HG03439 (cell line): ENCODE measurements around the gene CRACDL.

Experiments
- ATAC-seq: cut with Tn5 transposase; IDR thresholded peaks from one replicate; pipeline ENCODE4 v1.9.1; 2021; ENCODE audit warnings: mild to moderate bottlenecking, moderate library complexity; ENCODE audit not compliant: unreplicated experiment

The CRACDL gene, protein sequence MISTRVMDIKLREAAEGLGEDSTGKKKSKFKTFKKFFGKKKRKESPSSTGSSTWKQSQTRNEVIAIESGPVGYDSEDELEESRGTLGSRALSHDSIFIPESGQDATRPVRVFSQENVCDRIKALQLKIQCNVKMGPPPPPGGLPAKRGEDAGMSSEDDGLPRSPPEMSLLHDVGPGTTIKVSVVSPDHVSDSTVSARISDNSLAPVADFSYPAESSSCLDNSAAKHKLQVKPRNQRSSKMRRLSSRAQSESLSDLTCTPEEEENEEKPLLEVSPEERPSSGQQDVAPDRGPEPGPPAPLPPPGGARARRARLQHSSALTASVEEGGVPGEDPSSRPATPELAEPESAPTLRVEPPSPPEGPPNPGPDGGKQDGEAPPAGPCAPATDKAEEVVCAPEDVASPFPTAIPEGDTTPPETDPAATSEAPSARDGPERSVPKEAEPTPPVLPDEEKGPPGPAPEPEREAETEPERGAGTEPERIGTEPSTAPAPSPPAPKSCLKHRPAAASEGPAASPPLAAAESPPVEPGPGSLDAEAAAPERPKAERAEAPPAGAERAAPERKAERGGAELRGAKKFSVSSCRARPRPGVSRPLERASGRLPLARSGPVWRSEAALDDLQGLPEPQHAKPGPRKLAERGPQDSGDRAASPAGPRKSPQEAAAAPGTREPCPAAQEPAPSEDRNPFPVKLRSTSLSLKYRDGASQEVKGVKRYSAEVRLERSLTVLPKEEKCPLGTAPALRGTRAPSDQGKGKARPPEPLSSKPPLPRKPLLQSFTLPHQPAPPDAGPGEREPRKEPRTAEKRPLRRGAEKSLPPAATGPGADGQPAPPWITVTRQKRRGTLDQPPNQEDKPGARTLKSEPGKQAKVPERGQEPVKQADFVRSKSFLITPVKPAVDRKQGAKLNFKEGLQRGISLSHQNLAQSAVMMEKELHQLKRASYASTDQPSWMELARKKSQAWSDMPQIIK

DNA sequence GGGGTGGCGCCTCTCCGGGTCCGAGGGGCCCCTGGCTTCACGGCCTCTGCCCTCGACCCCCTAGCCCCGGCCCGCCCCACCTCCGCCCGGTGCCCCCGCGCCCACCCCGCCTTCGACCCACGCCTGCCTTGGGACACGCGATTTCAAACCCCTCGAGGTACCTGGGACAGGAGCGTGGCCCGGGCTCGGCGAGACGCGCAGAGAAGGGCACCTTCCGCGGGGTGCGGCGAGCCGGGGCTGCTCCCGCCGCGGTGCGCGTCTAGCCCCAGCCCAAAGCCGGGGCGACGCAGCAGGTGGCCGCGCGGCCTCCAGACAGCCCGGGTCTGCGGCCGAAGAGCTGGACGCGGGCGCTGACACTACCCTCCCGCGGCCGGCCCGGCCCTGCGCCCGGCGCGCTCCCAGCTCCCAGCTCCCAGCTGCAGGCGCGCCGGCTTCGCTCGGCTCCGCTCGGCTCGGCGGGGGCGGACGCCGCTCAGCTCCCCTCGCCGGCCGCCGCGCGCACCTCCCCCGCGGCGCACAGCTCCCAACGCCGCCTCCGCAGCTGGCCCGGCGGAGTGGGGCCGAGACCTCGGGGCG lies at the start of gene CRACDL:
Gene CRACDL, minus strand, starts transcription at position 449 of the 576 bp plus-strand sequence. CDS start 89,425 bp downstream, outside the sequence.
- ATAC-seq = no peak

DNA sequence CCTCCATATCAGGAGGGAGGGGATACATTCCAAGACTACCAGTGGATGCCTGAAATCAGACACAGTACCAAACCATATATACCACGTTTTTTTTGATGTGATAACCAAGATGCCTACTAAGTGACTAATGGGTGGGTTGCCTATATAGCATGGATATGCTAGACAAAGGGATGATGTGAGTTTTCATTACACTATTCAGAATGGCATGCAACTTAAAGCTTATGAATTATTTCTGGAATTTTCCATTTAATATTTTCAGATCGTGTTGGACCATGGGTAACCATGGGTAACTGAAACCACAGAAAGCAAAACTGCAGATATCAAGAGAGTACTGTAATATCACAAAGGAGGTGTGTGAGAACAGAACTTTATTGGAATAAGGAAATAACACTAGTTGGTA lies 39.6 kb upstream of the CRACDL start:
- ATAC-seq = no peak

DNA sequence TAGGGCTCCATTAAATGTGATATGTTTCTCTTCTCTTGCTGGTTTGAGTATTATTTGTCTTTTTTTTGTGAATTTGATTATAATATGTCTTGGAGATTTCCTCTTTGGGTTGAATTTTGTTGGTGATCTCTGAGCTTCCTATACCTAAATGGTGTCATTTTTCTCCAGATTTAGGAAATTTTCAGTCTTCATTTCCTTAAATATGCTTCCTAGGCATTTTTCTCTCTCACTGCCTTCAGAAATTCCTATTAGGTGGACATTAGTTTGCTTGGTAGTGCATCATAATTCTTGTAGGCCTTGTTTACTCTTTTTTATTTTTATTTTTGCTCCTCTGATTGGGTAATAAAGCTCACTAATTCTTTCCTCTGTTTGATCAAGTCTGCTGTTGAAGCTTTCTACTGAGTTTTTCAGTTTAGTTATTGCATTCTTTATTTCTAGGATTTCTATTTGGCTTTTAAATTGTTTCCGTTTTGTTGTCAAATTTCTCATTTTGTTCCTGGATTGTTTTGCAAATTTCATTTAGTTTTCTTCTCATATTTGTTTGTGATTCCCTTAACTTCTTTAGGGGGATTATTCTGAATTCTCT lies 36.6 kb upstream of the CRACDL start:
- no peak for ATAC-seq

DNA sequence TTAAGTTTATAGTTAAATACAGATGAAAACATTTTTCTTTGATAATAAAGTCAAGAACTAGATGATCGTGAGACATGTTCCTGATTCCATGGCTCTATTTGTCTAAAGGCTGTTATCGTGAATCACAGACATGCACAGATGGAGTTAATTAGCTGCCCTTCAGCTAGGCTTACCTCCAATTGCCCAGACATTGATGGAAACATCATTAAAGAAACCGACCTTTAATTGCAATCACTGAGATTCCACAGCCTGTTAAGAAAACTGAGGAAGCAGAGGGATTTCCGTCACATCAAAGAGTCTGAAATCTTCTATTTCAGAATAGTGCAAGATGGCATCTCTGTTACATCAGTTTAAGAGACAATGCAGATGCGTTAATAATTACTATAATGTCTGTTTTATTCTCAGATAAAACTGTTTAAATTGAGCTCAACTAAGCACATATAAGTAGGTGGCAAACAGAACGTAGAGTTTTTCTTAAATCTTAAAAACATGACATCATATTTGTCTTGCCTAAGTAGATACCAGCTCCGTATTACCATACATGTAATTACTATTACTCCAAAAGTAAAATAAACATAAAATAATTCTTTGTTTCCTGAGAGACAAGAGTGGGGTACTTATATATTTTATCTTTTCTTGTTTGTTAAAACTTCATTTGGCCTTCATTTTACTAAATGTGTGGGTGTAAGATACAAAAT lies 23.9 kb upstream of the CRACDL start:
- ATAC-seq = no peak

DNA sequence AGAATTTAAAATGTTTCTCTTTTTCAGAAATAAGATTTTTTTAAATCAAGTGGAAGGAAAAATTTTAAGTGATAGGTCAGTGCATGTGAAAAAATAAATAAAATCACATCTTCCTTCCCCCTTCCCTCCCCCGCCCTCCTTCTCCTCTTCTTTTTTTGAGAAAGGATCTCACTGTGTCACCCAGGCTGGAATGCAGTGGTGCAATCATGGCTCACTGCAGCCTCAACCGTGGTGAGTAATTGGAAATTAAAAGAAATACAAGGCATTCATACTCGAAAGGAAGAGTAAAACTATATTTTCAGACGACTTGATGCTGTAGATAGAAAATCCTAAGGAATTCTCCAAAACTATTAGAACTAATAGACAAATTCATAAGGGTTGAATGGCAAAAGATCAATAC lies 16.9 kb upstream of the CRACDL start:
- ATAC-seq = no peak

DNA sequence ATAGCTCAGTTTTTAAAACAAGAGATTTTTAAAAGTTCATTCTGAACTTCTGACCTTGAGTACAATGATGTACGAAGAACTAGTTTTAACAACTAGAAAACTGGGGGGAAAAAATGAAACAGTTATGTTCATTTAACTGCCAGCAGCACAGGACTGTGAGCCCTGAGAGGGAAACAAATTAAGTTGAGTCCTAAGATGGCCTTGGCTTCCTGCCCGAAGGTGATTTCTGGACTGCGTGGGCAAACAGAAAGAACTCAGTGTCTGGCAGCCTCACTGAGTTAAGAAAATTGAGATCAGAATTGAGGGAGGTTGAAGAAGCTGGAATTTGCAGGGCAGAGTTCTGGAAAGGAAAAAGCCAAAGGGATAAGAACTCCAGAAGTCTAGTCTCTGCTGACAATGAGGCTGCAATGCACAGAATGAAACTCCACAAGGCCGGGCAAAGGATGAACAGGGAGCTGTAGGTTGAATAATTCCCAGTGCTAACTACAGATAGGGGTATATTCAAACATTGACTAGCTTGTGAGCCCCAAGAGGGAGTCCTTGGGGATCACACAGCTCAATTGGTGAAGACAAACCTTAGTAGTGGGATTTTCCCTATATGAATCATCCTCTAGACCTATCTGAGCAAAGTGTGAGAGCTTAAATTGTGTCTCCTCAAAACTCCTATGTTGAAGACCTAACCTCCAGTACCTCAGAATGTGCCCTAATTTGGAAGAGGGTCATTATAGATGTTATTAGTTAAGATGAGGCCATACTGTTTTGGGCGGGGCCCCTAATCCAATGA lies 13.1 kb upstream of the CRACDL start:
- ATAC-seq = no peak

DNA sequence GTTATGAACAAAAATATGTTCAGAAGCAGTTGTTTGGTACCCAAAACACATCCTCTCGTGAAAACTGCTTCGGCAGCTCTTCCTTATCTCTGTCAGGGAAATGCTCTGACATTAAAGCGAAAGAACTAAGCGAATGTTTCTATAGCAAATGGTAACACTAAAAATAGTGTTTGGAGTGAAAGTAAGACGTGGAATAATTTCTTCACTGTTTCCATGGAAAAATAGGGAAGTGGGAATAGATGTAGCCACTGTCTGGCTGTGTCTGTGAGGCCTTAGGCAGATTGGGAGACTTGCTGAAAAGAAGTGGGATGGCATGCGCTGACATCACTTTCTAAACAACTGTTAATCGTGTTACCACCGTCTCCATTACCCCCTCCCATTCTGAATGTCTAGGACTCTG lies 11.5 kb upstream of the CRACDL start:
- ATAC-seq = no peak

DNA sequence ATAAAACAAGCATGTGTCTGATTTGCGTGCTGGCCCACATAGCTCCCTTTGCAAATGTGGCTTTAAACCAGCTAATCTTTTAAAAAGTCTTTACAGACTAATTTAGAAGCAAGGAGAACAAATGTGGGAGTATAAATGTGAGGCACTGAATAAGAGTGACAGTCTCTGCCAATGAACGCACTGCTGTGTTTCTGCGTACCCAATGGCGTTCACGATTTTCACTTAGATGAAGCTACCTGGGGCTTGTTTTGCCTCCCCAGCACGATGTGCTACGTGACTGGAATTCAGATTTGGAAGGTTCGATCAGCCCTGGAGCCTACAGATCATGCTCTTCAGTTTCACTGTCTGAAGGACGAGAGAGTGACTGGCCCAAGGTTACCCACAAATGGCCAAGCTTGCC lies 10.8 kb upstream of the CRACDL start:
- ATAC-seq = no peak

DNA sequence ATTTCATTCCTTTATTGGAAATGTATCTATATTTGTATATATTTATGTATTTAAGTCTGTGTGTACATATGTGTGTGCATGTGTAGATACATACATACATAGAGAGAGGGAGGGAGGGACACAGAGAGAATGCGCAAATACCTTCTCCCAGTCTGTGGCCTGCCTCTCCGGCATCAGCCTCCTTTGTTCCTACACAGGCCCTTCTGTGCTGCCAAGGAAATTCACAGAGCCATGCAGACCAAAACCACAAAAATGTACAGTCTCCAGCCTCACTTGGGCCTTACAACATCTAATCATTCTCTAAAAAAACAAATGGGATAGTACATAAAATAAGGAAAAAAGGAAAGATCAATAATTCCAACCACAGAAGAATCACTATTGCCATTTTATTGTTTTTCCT lies 8.8 kb upstream of the CRACDL start:
- ATAC-seq = no peak

DNA sequence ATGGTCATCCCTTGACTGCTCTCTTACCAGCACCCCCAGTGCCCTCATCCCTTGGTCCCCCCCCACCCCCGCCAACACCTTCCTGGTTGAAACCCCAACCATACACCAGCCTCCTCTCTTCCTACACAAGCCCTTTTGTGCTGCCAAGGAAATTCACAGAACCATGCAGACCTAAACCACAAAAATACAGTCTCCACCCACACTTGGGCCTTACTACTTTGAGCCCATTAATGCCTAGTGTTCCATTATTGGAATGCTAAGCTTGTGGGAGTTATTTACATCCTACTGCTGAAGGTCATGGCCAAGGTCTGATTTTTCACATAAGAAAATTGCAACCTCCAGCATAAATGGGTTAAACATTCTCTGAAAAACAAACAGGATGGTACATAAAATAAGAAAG lies 4.1 kb upstream of the CRACDL start:
- no peak for ATAC-seq

DNA sequence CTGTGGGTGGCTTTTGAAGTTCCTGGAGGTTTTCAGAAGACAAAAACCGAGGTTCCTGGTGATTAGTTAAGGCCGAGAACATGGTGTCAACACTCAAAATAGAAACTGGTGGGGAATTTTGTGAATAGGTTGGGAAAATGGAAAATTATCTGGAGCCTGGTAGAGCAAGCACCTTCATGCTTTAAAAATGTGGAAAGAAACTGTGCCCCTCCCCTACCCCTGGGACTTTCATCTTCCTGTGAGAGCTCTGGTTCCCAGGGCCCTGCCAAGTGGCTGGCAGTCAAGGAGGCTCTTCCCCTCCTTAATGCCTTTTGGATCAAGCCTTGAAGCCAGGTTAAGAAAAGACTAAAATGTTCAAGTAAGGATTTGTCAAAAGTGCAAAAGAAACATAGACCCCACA lies 1.9 kb upstream of the CRACDL start:
- ATAC-seq = no peak

DNA sequence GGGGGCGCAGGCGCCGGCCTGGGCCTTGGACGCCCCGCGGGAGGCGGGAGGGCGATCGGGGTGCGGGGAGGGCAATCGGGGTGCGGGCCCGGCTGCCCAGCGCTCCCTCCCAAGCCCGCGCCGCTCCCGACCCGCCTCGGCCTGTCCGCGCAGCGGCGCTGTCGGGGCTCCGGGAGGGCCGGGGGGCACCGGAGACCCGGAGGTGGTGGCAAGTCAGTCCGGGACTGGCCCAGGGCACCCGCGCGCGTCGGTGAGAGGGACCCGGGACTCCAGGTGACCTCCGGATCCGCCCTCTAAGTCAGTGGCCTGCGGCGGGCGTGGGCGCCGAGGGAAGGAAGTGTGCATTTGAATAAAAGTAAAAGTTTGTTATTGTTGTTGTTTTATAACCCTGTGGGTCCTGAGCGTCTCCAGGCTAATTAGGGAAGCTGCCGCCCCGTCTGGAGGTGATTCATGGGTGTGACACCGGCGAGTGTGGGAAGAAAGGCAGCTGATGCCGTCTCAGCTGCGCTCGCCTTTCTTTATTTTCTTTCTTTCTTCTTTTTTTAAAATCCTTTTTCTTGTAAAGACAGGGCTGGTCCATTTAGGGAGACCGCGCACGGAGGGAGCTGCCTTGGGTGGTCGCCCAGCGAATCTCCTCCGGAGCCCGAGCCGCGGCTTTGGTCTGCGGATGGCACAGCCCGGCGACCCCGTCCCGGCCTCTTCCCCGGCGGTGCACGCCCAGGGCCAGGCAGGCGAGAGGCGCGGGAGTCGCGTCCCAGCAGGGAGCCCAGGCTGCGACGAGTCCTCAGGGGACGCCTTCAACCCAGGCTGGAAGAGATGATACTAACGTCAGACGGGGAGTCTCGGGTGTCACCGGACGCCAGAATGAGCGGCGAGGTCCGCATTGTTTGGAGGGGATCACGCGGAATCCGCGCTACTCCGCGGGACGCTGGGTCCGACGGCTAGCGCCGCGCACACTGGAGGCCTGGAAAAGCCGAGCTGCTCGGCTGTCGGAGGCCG lies 627 bp upstream of the CRACDL start:
- ATAC-seq = no peak

DNA sequence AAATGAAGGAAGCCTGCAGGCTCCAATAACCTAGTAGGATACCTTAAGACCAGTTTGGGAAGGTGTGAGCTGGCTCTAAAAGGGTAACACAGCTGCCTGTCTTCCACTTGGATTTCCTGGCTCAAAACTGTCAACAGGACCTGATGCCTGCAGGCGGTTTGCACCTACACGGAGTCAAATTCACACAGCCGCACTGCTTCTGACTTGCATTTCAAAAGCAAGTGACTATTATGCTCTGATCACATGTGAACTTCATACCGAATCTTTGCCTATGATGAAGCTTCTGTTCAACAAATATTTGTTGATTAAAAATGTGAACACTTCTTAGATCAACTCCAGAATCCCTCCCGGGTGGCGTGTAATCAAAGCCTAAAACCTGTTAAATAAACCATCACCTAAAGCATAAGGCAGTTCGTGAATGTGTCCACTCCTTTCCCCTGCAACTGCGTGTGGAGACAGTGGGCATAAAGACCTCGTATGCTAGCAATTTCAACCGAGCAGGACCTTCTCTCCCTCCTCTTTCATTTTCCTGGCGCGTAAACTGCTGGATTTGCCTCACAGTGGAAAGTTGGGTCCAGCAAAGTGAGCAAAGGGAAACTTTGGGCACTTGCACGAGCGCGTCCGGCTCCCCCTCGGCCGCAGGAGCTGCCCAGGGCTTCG lies 784 bp downstream of the CRACDL start:
- ATAC-seq = no peak

DNA sequence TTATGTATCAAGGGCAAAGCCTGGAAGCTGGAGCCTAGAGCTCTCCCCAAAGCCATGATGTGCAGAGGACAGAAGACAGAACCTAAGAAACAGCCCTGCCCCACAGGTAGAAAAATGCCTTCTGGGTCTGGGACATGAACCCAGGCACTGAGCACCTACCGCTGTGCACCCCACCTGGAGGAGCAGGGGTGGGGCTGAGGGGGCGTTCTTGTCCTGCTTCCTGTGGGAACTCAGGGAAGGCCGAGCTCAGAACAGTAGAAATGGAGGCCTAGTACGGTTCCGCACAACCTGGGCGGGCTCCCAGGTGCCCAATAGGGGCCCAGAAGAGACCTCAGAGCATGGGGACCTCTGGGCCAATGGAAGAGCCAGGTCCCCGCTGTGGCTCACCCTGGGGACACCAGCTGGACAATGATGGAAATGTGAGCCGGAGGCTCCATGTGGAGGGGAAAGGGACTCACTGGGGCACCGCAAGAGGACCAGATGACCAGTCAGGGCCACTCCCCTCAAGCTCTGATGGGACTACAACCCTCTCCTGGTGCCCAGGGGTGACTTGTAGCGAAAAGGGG lies 3.2 kb downstream of the CRACDL start:
- ATAC-seq = no peak

DNA sequence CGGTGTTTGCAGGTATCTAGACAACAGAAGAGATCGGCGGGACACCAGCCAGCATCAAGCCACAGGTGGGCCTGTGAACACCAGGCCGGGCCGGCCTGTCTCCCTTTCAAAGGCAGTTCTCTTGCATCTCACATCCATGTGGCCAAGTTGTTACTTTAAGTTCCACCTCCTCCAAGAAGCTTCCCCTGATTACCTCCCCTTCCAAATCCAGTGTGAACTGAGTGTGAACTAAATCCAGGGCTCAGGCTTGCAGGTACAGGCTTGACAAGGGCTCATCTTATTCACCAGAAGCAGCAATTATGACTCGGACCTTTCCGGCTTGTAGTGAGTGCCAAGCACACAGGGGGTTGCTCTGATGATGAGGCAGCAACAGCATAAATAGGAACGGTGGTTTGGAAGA lies 3.9 kb downstream of the CRACDL start:
- no peak for ATAC-seq

DNA sequence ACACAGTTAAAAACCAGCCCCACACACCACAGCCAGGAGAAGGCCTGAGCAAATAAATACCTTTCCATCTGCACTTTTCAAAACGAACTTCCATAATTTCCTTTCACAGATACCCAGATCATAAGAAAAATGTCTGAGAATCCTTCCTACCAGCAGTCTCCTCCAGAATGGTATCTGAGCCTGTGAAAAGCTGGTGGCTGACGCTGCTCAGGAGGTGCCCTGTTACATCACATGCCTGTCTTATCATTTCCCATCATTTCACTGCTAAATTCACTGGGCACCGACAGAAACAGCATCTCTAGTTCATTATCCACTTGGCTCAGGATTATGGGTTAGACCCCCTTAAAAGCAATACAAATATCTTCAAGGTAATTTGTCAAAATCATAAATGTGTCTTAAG lies 4.4 kb downstream of the CRACDL start:
- ATAC-seq = no peak

DNA sequence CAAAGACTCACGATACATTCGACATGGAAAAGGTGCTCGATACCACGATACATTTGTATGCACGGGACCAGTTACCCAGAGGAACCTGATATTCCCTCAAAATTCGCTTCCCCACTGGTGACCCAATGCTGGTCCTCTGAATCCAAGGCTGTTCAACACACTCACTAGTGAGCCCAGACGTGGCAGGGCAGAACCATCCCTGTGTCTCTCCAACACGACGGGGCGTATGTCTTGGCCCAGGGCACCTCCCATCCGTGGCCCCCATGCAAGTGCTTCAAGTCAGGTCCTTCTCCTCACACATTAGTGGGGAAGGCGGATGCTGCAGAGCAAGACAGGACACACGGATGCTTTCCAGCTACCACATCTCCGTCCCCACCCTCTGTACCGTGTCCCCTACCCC lies 6.1 kb downstream of the CRACDL start:
- ATAC-seq = no peak

DNA sequence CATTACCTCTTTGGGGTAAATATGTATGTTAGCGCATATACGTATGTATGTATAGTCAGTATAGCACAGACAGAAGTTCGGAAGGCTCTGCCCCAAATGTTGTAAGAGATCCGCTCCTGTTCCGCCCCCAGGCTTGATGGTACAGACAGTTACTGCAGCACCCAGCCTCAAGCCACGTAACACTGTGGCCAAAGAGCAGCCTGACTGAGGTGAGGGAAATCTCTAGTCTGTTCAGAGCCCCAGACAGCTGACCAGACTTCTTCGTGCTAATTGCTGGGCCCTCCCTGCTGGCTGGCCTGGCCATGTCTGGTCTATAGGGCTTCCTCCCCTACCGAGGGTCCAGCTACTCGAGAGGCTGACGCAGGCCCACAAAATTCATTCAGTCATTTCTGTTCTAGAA lies 7.8 kb downstream of the CRACDL start:
- ATAC-seq = no peak
